ENCODE results near the gene RABAC1. TPM values are rescaled to one million over a fixed set of nuclear protein-coding genes. Genes with fewer than 3 reads are reported as not detected.
A peak's percentile ranks its signal among the peaks of the same experiment; 100 is the strongest.

The RABAC1 gene
- total and polyA plus RNA-seq, 2 of the 13 experiments (the other 11 are each of a cell fraction or from before 2014, with no cell fraction given) = 37.4 to 74.0 TPM

DNA sequence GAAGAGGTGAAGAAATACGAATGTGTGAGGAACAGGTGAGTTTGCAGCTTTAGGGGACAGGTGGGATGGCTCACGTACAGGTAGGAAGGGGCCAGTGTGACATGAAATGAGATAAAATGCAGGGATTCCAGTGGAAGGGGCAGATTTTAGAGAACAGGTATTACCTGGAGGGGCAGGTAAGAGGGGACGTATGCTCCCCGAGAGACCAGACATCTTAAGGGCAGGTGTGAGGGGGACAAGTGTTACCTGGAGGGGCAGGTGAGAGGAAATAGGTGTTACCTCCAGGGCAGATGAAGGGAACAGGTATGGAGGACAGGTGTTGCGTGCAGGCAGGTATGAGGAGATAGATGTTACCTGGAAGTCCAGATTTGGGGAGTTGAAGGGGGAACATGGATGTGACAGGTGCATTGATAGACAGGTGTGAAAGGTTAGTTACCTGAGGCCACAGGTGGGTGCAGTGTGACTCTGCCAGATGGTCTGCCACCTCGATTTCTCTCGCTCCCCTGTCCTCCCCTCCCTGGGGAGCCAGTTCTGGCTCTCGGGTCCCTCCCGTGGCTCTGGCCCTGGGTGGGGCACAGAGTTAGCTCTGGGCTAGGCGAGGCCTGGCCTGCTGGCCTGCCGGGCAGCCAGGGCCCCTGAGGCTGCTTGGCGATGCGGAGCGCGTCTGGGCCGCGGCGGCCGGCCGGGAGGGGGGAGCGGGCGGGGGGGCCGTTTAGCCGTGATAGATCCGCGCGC lies 32.9 kb downstream of the RABAC1 start:
- H3K4me2 ChIP-seq (ENCODE audit: low read depth, low read length) = no peak overlapping the region
- H3K4me1 ChIP-seq (ENCODE audit: insufficient read depth, low read length) = peaks cover 11% of the 10 kb centered on the region
- no peak overlapping the region for H3K9ac ChIP-seq (ENCODE audit: insufficient read depth, low read depth, low read length)
- in situ Hi-C loops (cut with HindIII; ENCODE audit: extremely low pct_ligation_motif_present, low pct_unique_long_range_greater_than_20kb) = no loop called here
- H3K9me3 ChIP-seq (ENCODE audit: low read length) = no peaks in the 10 kb centered on the region
- no peak overlapping the region for H3K4me3 ChIP-seq (replicated peaks in 1 of 3; ENCODE audit: insufficient read depth in 1 of 3, low read depth in 2 of 3, low read length in 3 of 3)
- intact Hi-C loops (cut with micrococcal nuclease; ENCODE audit: unreplicated experiment) = no loop called here
- FAIRE-seq (no peak), DNase-seq (ENCODE audit: low spot score) (no peak), ATAC-seq (no peak)
- H3K27ac ChIP-seq (ENCODE audit: extremely low read length, insufficient read depth, low read length) = no peak overlapping the region
- no peak for TF ChIP-seq ZNF501 (CRISPR knock-in tag; IDR thresholded peaks at IDR 0.05)
- TF ChIP-seq ZMYM3 (CRISPR knock-in tag; IDR thresholded peaks at IDR 0.05) = no peak
- peak; percentile 80 for TF ChIP-seq ZEB1 (IDR thresholded peaks at IDR 0.05; ENCODE audit: insufficient replicate concordance, low read depth)
- no peak for TF ChIP-seq ZNF235 (CRISPR knock-in tag; IDR thresholded peaks at IDR 0.05; ENCODE audit: borderline replicate concordance)
- no peak for TF ChIP-seq ZNF124 (CRISPR knock-in tag; IDR thresholded peaks at IDR 0.05)
- no peak for TF ChIP-seq ZNF652 (CRISPR knock-in tag; IDR thresholded peaks at IDR 0.05; ENCODE audit: borderline replicate concordance, low read depth)
- no peaks in the 10 kb centered on the region for H3K36me3 ChIP-seq (replicated peaks in 1 of 2; ENCODE audit: control insufficient read depth in 1 of 2, insufficient read depth in 2 of 2, low read length in 2 of 2)
- no peaks in the 10 kb centered on the region for H3K79me2 ChIP-seq (ENCODE audit: insufficient read depth, low read length)
- peaks cover 7 to 85% of the 10 kb centered on the region in 2 experiments for H3K27me3 ChIP-seq (ENCODE audit: control insufficient read depth in 1 of 2, insufficient read depth in 2 of 2, low read length in 2 of 2)
- WGBS (ENCODE audit: low lambda C conversion rate) = 46% methylated on average over 23 of the region's 27 CpGs
- ChIA-PET POLR2A (no interaction called here), CTCF (ENCODE audit: low intra/inter-chr PET ratio, low total read pairs) (no interaction called here)
- no peak overlapping the region for H2AFZ ChIP-seq (ENCODE audit: low read length)
- BruUV-seq (replicated peaks) = no TSS peak
- no peaks in the 10 kb centered on the region for H4K20me1 ChIP-seq (ENCODE audit: insufficient read depth, low read length)

DNA sequence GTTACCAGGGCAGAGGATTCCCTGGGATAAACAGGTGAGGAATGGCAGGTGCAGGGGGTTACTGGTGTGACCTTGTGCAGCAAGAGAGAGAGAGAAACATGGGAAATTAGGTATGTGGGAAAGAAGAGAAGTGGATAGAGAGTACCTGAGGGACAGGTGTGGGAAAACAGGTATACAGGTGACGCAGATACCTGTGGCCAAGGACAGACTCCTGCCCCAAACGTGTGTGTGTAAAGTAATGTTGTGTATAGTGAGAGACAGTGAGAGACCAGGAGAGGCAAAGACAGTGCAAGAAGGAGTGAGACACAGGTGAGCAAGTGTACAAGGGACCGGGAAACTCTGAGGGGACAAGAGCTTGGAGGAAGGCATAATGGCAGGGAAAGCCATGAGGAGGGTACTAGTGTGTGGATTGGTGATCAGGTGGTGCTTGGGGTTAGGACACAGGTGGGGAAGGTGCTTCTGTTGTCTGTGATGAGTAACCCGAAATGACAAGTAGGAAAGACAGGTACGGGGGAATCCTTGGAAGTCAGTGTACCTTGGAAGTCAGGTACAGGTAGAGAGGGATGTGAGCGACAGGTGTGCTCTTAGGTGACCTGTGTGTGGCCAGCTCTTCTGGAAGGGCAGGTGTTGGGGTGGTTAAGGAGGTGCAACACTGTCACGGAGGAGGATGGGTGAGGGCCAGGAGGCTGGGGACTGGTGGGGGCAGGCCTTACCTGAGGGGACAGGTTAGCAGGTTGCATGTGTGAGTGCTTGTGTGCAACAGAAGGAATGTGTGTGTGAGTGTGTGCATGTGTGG lies 33.7 kb downstream of the RABAC1 start:
- DNase-seq (ENCODE audit: low spot score) = no peak
- ATAC-seq = no peak
- ChIA-PET CTCF (ENCODE audit: low intra/inter-chr PET ratio, low total read pairs) (no interaction called here), POLR2A (no interaction called here)
- H4K20me1 ChIP-seq (ENCODE audit: insufficient read depth, low read length) = no peaks in the 10 kb centered on the region
- peaks cover 11% of the 10 kb centered on the region for H3K4me1 ChIP-seq (ENCODE audit: insufficient read depth, low read length)
- in situ Hi-C loops (cut with HindIII; ENCODE audit: extremely low pct_ligation_motif_present, low pct_unique_long_range_greater_than_20kb) = no loop called here
- no peak for FAIRE-seq
- WGBS (ENCODE audit: low lambda C conversion rate) = 32% methylated on average over 7 of the region's 7 CpGs
- intact Hi-C loops (cut with micrococcal nuclease; ENCODE audit: unreplicated experiment) = no loop called here
- H3K79me2 ChIP-seq (ENCODE audit: insufficient read depth, low read length) = no peaks in the 10 kb centered on the region
- no peak overlapping the region for H3K4me2 ChIP-seq (ENCODE audit: low read depth, low read length)
- no peaks in the 10 kb centered on the region for H3K36me3 ChIP-seq (replicated peaks in 1 of 2; ENCODE audit: control insufficient read depth in 1 of 2, insufficient read depth in 2 of 2, low read length in 2 of 2)
- no peak overlapping the region for H3K9ac ChIP-seq (ENCODE audit: insufficient read depth, low read depth, low read length)
- H3K27me3 ChIP-seq (ENCODE audit: control insufficient read depth in 1 of 2, insufficient read depth in 2 of 2, low read length in 2 of 2) = peaks cover 7 to 80% of the 10 kb centered on the region in 2 experiments
- no TSS peak for BruUV-seq (replicated peaks)
- H3K9me3 ChIP-seq (ENCODE audit: low read length) = no peaks in the 10 kb centered on the region
- H3K4me3 ChIP-seq (replicated peaks in 1 of 3; ENCODE audit: insufficient read depth in 1 of 3, low read depth in 2 of 3, low read length in 3 of 3) = no peak overlapping the region
- no peak overlapping the region for H2AFZ ChIP-seq (ENCODE audit: low read length)
- no peak overlapping the region for H3K27ac ChIP-seq (ENCODE audit: extremely low read length, insufficient read depth, low read length)
- TF ChIP-seq MYC (CRISPR knock-in tag; IDR thresholded peaks at IDR 0.05; ENCODE audit: borderline replicate concordance) (no peak), POLR2AphosphoS5 (IDR thresholded peaks at IDR 0.05; ENCODE audit: low read depth, low read length) (no peak), ZNF629 (CRISPR knock-in tag; conservative IDR thresholded peaks at IDR 0.05) (no peak), SOX5 (CRISPR knock-in tag; IDR thresholded peaks at IDR 0.05; ENCODE audit: borderline replicate concordance) (no peak), CBFB (CRISPR knock-in tag; IDR thresholded peaks at IDR 0.05) (no peak), ZEB1 (IDR thresholded peaks at IDR 0.05; ENCODE audit: insufficient replicate concordance, low read depth) (no peak)
- TF ChIP-seq, protein P1, sequence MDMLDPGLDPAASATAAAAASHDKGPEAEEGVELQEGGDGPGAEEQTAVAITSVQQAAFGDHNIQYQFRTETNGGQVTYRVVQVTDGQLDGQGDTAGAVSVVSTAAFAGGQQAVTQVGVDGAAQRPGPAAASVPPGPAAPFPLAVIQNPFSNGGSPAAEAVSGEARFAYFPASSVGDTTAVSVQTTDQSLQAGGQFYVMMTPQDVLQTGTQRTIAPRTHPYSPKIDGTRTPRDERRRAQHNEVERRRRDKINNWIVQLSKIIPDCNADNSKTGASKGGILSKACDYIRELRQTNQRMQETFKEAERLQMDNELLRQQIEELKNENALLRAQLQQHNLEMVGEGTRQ (IDR thresholded peaks at IDR 0.05; ENCODE audit: low read depth, low read length) = no peak
- TF ChIP-seq, protein P1 (CRISPR knock-in tag; IDR thresholded peaks at IDR 0.05; ENCODE audit: borderline replicate concordance) = no peak
- TF ChIP-seq, protein P2, sequence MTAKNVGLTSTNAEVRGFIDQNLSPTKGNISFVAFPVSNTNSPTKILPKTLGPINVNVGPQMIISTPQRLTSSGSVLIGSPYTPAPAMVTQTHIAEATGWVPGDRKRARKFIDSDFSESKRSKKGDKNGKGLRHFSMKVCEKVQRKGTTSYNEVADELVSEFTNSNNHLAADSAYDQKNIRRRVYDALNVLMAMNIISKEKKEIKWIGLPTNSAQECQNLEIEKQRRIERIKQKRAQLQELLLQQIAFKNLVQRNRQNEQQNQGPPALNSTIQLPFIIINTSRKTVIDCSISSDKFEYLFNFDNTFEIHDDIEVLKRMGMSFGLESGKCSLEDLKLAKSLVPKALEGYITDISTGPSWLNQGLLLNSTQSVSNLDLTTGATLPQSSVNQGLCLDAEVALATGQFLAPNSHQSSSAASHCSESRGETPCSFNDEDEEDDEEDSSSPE (CRISPR knock-in tag; IDR thresholded peaks at IDR 0.05) = no peak

Data from HepG2 (cell line).